Prostate gland (tissue), 2 donors: ENCODE data around the gene CBFA2T3.

Source experiments
- POLR2A ChIP-seq: fragments of 450-650 bp; IDR thresholded peaks from one replicate; pipeline ENCODE4 v1.6.1; 2016; ENCODE audit warnings: antibody characterized with exemption, mild to moderate bottlenecking
- TF ChIP-seq, protein P1 (sequence below), 4 experiments: fragments of 200-600 bp in 2 of 4; fragments of 450-650 bp in 2 of 4; sonication (generic) in 2 of 4; IDR thresholded peaks; 1 replicate in 3 of 4; 2 replicates in 1 of 4; pipeline ENCODE4 v1.5.1; 2016 to 2019; ENCODE audit warnings: antibody characterized with exemption in 4 of 4, mild to moderate bottlenecking in 2 of 4, moderate library complexity in 2 of 4

DNA sequence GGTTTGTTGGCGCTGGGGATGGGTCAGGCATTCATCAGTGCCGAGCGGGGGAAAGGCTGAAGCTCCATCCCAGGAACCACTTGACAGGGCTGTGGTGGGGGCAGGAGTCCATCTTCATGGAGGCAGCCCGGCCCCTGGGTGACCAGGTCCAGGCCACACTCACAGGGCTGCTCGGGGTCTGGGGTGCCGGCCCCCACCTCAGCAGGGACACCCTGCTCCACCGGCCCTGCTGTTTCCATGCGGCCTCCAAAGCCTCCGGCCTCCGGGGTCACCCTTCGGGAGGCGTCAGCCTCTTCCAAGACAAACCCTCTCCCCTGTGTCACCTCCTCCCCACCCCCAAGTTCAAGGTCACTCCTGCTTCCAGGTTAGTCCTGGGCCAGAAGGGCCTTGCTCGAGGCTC is 142.3 kb downstream of the CBFA2T3 start:
- TF ChIP-seq POLR2A = no peak
- TF ChIP-seq, protein P1, sequence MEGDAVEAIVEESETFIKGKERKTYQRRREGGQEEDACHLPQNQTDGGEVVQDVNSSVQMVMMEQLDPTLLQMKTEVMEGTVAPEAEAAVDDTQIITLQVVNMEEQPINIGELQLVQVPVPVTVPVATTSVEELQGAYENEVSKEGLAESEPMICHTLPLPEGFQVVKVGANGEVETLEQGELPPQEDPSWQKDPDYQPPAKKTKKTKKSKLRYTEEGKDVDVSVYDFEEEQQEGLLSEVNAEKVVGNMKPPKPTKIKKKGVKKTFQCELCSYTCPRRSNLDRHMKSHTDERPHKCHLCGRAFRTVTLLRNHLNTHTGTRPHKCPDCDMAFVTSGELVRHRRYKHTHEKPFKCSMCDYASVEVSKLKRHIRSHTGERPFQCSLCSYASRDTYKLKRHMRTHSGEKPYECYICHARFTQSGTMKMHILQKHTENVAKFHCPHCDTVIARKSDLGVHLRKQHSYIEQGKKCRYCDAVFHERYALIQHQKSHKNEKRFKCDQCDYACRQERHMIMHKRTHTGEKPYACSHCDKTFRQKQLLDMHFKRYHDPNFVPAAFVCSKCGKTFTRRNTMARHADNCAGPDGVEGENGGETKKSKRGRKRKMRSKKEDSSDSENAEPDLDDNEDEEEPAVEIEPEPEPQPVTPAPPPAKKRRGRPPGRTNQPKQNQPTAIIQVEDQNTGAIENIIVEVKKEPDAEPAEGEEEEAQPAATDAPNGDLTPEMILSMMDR (IDR thresholded peaks at IDR 0.05) = no peak
